Peyer's patch (tissue), 4 donors: ENCODE data around the gene MS4A10. TPM values are rescaled to one million over a fixed set of nuclear protein-coding genes. Genes with fewer than 3 reads are reported as not detected.

Experiments
- DNase-seq, 3 donors: peaks; one replicate each; pipeline ENCODE4 v3.0.0-alpha.2; 2017 to 2019
- H3K27ac ChIP-seq, 4 donors: fragments of 200-600 bp; sonication (generic); one replicate each; pipeline ENCODE4 v1.5.1; 2016 to 2019
- H3K27me3 ChIP-seq, 2 donors: fragments of 200-600 bp; sonication (generic); one replicate each; pipeline ENCODE4 v1.5.1; 2019
- H3K36me3 ChIP-seq, 3 donors: fragments of 200-600 bp; sonication (generic); one replicate each; pipeline ENCODE4 v1.5.1; 2016 to 2019
- H3K4me1 ChIP-seq, 4 donors: fragments of 200-600 bp; sonication (generic); one replicate each; pipeline ENCODE4 v1.5.1; 2016 to 2019
- H3K4me3 ChIP-seq, 4 donors: fragments of 200-600 bp; sonication (generic); 1 replicate in 3 of 4; 2 replicates in 1 of 4; pipeline ENCODE4 v1.5.1; 2016 to 2019; ENCODE audit warnings: mild to moderate bottlenecking in 1 of 4
- H3K9me3 ChIP-seq, 4 donors: fragments of 200-600 bp; sonication (generic); one replicate each; pipeline ENCODE4 v1.5.1; 2016 to 2019; ENCODE audit warnings: mild to moderate bottlenecking in 1 of 4
- POLR2A ChIP-seq, 2 donors: fragments of 450-650 bp; IDR thresholded peaks; one replicate each; pipeline ENCODE4 v1.5.1; 2017; ENCODE audit warnings: antibody characterized with exemption in 2 of 2, mild to moderate bottlenecking in 2 of 2, moderate library complexity in 2 of 2
- total RNA-seq, 4 donors: library from RNA; depleted of rRNA; stranded (reverse); fragments of >200 nt; gene quantifications; one replicate each; pipeline ENCODE4 v1.1.0, GENCODE V29; 2016
- TF ChIP-seq, protein P1 (sequence below), 6 experiments: fragments of 450-650 bp in 4 of 6; fragments of 200-600 bp in 2 of 6; sonication (generic) in 1 of 6; IDR thresholded peaks; one replicate each; pipeline ENCODE4 v1.5.1; 2017 to 2019; ENCODE audit warnings: antibody characterized with exemption in 6 of 6, mild to moderate bottlenecking in 3 of 6, moderate library complexity in 1 of 6

MS4A10 gene
- total RNA-seq, 4 donors from 2014 or later, result 5.0 to 338 (median 221) TPM

DNA sequence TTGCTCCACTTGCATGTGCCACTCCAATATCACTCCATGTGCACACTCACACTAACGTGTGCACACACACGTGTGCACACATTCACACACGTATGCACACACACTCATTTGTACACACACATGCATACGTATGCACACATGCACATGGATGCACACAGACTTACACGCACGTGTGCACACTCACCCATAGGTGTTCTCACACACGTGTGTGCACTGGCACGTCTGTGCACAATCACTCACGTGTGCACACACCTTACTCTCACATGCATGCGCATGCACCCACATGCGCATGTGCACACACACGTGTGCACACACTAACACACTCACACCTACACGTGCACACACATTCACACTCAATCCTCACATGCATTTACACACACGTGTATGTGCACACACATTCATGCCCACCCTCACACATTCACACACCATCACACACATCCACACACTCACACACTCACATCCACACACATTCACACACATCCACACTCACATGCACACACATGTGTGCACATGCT, 37.7 kb upstream of the MS4A10 start:
- Histone ChIP-seq H3K27ac (no peak overlapping the region), H3K36me3 (no peaks in the 10 kb centered on the region), H3K9me3 (no peaks in the 10 kb centered on the region), H3K4me3 (no peak overlapping the region), H3K4me1 (no peaks in the 10 kb centered on the region), H3K27me3 (no peaks in the 10 kb centered on the region)
- no peak for TF ChIP-seq POLR2A (IDR thresholded peaks at IDR 0.05)
- TF ChIP-seq, protein P1, sequence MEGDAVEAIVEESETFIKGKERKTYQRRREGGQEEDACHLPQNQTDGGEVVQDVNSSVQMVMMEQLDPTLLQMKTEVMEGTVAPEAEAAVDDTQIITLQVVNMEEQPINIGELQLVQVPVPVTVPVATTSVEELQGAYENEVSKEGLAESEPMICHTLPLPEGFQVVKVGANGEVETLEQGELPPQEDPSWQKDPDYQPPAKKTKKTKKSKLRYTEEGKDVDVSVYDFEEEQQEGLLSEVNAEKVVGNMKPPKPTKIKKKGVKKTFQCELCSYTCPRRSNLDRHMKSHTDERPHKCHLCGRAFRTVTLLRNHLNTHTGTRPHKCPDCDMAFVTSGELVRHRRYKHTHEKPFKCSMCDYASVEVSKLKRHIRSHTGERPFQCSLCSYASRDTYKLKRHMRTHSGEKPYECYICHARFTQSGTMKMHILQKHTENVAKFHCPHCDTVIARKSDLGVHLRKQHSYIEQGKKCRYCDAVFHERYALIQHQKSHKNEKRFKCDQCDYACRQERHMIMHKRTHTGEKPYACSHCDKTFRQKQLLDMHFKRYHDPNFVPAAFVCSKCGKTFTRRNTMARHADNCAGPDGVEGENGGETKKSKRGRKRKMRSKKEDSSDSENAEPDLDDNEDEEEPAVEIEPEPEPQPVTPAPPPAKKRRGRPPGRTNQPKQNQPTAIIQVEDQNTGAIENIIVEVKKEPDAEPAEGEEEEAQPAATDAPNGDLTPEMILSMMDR (IDR thresholded peaks at IDR 0.05), result no peak
- no peak for DNase-seq

DNA sequence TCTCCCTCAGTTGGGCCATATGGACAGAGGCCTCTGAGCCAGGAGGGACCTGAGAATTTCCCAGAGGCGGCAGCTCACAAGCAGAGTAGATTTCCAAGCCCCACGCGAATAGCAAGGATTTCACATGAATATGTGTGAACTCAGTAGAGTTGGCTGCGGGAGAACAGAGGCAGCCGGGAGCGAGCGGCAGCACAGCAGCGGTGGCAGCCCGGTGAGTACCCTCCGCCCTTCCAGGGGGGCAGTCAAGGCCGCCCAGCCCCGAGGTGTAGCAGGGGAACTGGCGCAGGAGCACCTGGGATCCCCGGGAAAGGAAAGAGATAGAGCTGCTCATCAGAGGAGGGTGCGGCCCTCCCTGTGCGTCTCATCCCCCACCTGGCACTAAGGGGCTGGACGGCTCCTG, 36.9 kb upstream of the MS4A10 start:
- TF ChIP-seq POLR2A (IDR thresholded peaks at IDR 0.05), result no peak
- TF ChIP-seq, protein P1 (IDR thresholded peaks at IDR 0.05), result no peak
- Histone ChIP-seq H3K36me3 (no peaks in the 10 kb centered on the region), H3K27me3 (no peaks in the 10 kb centered on the region), H3K4me3 (no peak overlapping the region), H3K9me3 (no peaks in the 10 kb centered on the region), H3K27ac (no peak overlapping the region), H3K4me1 (peaks cover 0 to 4% (median 0%) of the 10 kb centered on the region in 4 donors)
- DNase-seq, result no peak

DNA sequence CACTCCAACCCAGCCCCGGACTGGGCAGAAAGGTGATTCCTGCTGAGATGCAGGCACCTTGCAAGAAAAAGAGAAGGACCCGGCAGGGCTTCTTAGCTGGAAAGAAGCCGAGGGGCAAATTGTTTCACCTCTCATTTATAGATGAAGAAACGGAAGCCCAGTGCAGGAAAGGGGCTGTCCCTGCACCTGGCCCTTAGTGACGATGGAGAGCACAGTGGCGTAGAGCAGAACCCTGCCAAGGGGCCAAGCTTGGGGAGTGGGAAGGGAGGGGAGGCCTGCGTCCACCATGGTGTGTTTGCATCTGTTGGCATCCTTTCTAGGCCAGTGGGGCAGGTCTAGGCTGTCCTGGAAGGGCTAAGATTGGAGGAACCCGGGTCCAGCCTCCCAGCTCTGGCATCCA, 36.3 kb upstream of the MS4A10 start:
- no peak overlapping the region for H3K27ac ChIP-seq
- H3K9me3 ChIP-seq, result no peaks in the 10 kb centered on the region
- no peak for TF ChIP-seq POLR2A (IDR thresholded peaks at IDR 0.05)
- TF ChIP-seq, protein P1 (IDR thresholded peaks at IDR 0.05), result no peak
- peaks cover 0 to 9% (median 0%) of the 10 kb centered on the region in 4 donors for H3K4me1 ChIP-seq
- H3K27me3 ChIP-seq, result no peaks in the 10 kb centered on the region
- H3K4me3 ChIP-seq, result no peak overlapping the region
- DNase-seq, result no peak
- no peaks in the 10 kb centered on the region for H3K36me3 ChIP-seq

DNA sequence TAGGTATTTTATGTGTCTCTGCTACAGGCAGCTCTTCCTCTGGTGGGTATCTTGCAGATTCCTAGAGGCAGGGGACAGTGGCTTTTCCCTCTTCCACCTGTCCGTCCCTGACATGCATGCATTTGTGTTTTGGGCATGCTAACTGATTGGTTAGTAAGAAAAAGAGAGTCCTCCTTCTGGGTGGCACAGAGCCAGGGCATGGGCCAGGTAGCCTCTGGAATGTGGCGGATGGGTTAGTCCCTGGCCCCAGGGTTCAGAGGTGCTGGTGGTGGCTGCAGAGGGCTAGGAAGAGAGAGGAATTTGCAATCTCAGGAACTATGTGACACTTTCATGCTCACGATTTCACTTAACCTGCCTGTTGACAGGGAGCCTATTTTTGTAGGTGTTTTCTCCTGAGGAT, 34.2 kb upstream of the MS4A10 start:
- Histone ChIP-seq H3K27ac (no peak overlapping the region), H3K4me1 (peaks cover 0 to 9% (median 0%) of the 10 kb centered on the region in 4 donors), H3K27me3 (no peaks in the 10 kb centered on the region), H3K36me3 (no peaks in the 10 kb centered on the region), H3K4me3 (no peak overlapping the region), H3K9me3 (no peaks in the 10 kb centered on the region)
- no peak for DNase-seq
- TF ChIP-seq, protein P1 (IDR thresholded peaks at IDR 0.05), result no peak
- TF ChIP-seq POLR2A (IDR thresholded peaks at IDR 0.05), result no peak

DNA sequence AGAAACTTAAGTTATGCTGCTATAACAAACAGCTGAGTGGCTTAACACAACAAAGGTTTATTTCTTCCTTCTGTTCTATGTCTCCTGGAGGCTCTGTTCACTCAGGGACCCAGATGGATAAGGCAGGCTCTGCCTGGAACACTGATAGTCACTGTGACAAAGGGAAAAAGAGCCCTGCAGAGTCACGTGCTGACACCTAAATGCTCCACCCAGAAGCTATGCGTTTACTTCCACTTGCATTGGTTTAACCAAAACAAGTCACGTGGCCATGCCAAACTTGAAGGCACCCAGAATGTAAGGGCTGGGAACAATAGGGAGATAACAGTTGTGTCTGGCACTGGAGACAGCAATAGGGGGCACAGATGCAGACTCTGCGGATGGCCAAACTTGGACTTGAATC, 31.8 kb upstream of the MS4A10 start:
- H3K27me3 ChIP-seq, result no peaks in the 10 kb centered on the region
- no peaks in the 10 kb centered on the region for H3K9me3 ChIP-seq
- H3K27ac ChIP-seq, result no peak overlapping the region
- TF ChIP-seq, protein P1 (IDR thresholded peaks at IDR 0.05), result no peak
- no peak for TF ChIP-seq POLR2A (IDR thresholded peaks at IDR 0.05)
- no peaks in the 10 kb centered on the region for H3K36me3 ChIP-seq
- peaks cover 0 to 9% (median 0%) of the 10 kb centered on the region in 4 donors for H3K4me1 ChIP-seq
- no peak for DNase-seq
- H3K4me3 ChIP-seq, result no peak overlapping the region

DNA sequence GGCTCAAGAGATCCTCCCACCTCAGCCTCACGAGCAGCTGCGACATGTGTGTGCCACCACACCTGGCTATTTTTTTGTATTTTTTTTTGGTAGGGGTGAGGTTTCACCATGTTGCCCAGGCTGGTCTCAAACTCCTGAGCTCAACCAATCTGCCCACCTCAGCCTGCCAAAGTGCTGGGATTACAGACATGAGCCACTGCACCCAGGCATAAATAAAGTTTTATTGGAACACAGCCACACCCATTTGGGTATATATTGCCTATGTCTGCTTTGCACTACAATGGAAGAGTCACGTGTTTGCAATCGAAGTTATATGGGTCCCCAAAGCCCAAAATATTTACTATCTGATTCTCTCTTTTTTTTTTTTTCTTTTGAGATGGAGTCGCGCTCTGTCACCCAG, 30.2 kb upstream of the MS4A10 start:
- peaks cover 0 to 9% (median 0%) of the 10 kb centered on the region in 4 donors for H3K4me1 ChIP-seq
- H3K4me3 ChIP-seq, result no peak overlapping the region
- DNase-seq, result no peak
- no peak for TF ChIP-seq POLR2A (IDR thresholded peaks at IDR 0.05)
- no peaks in the 10 kb centered on the region for H3K9me3 ChIP-seq
- H3K27ac ChIP-seq, result no peak overlapping the region
- no peaks in the 10 kb centered on the region for H3K27me3 ChIP-seq
- no peaks in the 10 kb centered on the region for H3K36me3 ChIP-seq
